HuH-7 (cell line): ENCODE data around the gene TOM1L2.

Source experiments
- DNase-seq: peaks from one replicate; pipeline ENCODE4 v3.0.0; 2011; ENCODE audit warnings: low spot score

The TOM1L2 gene

GRCh38 chr17:17806611-17807274 is 165.5 kb downstream of the TOM1L2 start:
- DNase-seq, result no peak

- DNase-seq, result no peak
Measured at GRCh38 chr17:17806035-17806434, 166.2 kb downstream of the TOM1L2 start.

- no peak for DNase-seq
Measured at GRCh38 chr17:17805575-17805974, 166.6 kb downstream of the TOM1L2 start.

- DNase-seq, result no peak
Measured at GRCh38 chr17:17804007-17804406, 168.2 kb downstream of the TOM1L2 start.

GRCh38 chr17:17801800-17802481 is 170.3 kb downstream of the TOM1L2 start:
- DNase-seq, result no peak

- DNase-seq, result no peak
Measured at GRCh38 chr17:17800504-17801021, 171.6 kb downstream of the TOM1L2 start.

DNA sequence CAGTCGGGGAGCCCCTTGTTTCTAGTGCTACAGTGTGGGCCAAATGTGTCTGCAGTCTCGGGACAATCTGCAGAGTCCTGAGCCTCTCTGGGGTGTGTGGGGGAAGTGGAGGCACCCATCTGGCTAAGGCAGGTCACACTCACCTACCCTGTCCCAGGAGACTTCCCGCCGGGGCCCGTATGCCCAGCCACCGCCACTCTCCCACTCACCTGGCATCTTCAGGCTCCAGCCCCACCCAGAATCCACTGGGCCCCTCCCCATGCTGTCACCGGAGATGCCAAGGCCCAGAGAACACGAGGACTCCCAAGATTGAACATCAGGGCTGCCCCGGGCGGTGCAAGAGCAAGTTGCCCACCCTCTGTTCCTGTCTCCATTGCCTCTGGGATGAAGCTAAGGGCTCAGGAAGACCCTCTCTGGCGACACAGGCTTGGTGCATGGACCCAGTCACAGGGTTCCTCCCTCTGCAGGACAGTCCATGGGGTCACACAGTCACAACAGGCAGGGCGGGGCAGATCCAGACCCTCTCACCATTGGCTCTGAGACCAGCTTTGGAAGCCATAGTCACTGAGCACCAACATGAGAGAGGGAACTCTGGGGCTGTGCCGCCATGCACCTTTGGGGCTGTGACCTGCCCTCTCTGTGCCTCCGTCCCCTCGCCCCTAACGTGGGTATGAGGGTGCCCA is 173.5 kb downstream of the TOM1L2 start:
- DNase-seq, result no peak

DNA sequence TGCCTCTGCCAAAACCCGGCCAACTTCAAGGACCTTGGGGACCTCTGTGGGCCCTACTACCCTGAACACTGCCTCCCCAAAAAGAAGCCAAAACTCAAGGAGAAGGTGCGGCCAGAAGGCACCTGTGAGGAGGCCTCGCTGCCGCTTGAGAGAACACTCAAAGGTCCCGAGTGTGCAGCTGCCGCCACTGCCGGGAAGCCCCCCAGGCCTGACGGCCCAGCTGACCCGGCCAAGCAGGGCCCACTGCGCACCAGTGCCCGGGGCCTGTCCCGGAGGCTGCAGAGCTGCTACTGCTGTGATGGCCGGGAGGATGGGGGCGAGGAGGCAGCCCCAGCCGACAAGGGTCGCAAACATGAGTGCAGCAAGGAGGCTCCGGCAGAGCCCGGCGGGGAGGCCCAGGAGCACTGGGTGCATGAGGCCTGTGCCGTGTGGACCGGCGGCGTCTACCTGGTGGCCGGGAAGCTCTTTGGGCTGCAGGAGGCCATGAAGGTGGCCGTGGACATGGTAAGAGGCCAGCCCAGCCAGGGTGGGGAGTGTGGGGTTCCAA is 174.1 kb downstream of the TOM1L2 start:
- DNase-seq, result no peak

DNA sequence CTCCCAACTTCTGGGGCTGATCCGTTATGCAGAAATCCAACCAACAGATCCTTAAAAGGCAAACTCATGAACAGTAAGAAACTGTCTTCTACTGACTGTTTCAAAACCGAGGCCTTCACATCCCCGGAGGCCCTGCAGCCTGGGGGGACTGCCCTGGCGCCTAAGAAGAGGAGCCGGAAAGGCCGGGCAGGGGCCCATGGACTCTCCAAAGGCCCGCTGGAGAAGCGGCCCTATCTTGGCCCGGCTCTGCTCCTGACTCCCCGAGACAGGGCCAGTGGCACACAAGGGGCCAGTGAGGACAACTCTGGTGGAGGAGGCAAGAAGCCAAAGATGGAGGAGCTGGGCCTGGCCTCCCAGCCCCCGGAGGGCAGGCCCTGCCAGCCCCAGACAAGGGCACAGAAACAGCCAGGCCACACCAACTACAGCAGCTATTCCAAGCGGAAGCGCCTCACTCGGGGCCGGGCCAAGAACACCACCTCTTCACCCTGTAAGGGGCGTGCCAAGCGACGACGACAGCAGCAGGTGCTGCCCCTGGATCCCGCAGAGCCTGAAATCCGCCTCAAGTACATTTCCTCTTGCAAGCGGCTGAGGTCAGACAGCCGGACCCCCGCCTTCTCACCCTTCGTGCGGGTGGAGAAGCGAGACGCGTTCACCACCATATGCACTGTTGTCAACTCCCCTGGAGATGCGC is 174.9 kb downstream of the TOM1L2 start:
- no peak for DNase-seq

DNA sequence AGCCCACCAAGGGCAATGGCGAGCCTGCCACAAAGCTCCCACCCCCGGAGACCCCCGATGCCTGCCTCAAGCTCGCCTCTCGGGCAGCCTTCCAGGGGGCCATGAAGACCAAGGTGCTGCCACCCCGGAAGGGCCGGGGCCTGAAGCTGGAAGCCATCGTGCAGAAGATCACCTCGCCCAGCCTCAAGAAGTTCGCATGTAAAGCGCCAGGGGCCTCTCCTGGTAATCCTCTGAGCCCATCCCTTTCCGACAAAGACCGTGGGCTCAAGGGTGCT is 175.5 kb downstream of the TOM1L2 start:
- no peak for DNase-seq

GRCh38 chr17:17795946-17796786 is 176.0 kb downstream of the TOM1L2 start:
- no peak for DNase-seq

- DNase-seq, result no peak
Measured at GRCh38 chr17:17795296-17795695, 176.9 kb downstream of the TOM1L2 start.

DNA sequence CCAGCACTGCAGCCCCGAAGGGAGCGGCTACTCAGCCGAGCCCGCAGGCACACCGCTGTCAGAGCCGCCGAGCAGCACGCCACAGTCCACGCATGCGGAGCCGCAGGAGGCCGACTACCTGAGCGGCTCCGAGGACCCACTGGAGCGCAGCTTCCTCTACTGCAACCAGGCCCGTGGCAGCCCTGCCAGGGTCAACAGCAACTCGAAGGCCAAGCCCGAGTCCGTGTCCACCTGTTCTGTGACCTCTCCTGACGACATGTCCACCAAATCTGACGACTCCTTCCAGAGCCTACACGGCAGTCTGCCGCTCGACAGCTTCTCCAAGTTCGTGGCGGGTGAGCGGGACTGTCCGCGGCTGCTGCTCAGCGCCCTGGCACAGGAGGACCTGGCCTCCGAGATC is 177.8 kb downstream of the TOM1L2 start:
- DNase-seq, result no peak
